Endothelial cell (in vitro differentiated cells): ENCODE measurements around the gene CYP26C1. TPM values are rescaled to one million over a fixed set of nuclear protein-coding genes. Genes with fewer than 3 reads are reported as not detected.

Experiments used
- DNase-seq: peaks from one replicate; pipeline ENCODE4 v3.0.0; 2021; ENCODE audit warnings: low spot score
- H3K27ac Mint-ChIP-seq: one replicate; pipeline ENCODE4 v1.8.0; 2021; ENCODE audit warnings: mixed read lengths, inconsistent platforms; ENCODE audit not compliant: unreplicated experiment
- H3K27me3 Mint-ChIP-seq: one replicate; pipeline ENCODE4 v1.8.0; 2021; ENCODE audit warnings: mild to moderate bottlenecking, moderate library complexity, mixed read lengths, inconsistent platforms; ENCODE audit not compliant: unreplicated experiment
- H3K36me3 Mint-ChIP-seq: one replicate; pipeline ENCODE4 v1.8.0; 2021; ENCODE audit warnings: mild to moderate bottlenecking, low read depth, mixed read lengths, inconsistent platforms; ENCODE audit not compliant: unreplicated experiment
- H3K4me1 Mint-ChIP-seq: one replicate; pipeline ENCODE4 v1.8.0; 2021; ENCODE audit warnings: mild to moderate bottlenecking, mixed read lengths, inconsistent platforms; ENCODE audit not compliant: unreplicated experiment
- H3K4me3 Mint-ChIP-seq: one replicate; pipeline ENCODE4 v1.8.0; 2021; ENCODE audit warnings: mild to moderate bottlenecking, mixed read lengths, inconsistent platforms; ENCODE audit not compliant: unreplicated experiment
- H3K9me3 Mint-ChIP-seq: one replicate; pipeline ENCODE4 v1.8.0; 2021; ENCODE audit warnings: mixed read lengths, inconsistent platforms; ENCODE audit not compliant: unreplicated experiment
- total RNA-seq: library from RNA; stranded (reverse); fragmentation: NEBNext Ultra II Directional; extraction: Animal tissue kit (Norgen Biotek cat#: 25700); gene quantifications from one replicate; pipeline ENCODE4 v1.2.1, GENCODE V29; 2021; ENCODE audit not compliant: unreplicated experiment
- TF ChIP-seq, protein P1 (sequence below): fragments of 200-600 bp; sonication (generic); IDR thresholded peaks from one replicate; pipeline ENCODE4 v1.5.0; 2021; ENCODE audit warnings: antibody characterized with exemption; ENCODE audit not compliant: unreplicated experiment

Gene CYP26C1
- total RNA-seq, 1 donor from 2014 or later, result 0.31 TPM

DNA sequence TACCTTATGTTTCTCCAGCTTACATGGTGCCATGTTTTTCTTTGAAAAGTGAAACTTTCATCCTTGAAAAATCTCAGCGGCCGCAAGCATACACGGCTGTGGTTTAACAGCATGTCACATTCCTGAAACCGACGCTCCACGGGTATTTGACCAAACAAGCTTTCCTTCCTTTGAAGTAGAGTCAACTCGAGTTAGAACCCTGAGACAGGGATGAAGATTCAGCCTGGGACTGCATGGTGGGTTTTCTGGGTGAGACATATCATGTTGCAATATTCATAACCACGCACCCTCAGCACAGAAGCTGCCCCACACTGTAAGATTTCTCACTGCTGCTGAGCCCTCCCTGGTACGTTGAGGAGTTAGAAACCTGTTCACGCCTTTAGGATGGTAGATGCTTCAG is 21.2 kb downstream of the CYP26C1 start:
- TF ChIP-seq, protein P1, sequence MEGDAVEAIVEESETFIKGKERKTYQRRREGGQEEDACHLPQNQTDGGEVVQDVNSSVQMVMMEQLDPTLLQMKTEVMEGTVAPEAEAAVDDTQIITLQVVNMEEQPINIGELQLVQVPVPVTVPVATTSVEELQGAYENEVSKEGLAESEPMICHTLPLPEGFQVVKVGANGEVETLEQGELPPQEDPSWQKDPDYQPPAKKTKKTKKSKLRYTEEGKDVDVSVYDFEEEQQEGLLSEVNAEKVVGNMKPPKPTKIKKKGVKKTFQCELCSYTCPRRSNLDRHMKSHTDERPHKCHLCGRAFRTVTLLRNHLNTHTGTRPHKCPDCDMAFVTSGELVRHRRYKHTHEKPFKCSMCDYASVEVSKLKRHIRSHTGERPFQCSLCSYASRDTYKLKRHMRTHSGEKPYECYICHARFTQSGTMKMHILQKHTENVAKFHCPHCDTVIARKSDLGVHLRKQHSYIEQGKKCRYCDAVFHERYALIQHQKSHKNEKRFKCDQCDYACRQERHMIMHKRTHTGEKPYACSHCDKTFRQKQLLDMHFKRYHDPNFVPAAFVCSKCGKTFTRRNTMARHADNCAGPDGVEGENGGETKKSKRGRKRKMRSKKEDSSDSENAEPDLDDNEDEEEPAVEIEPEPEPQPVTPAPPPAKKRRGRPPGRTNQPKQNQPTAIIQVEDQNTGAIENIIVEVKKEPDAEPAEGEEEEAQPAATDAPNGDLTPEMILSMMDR, result no peak
- no peaks in the 10 kb centered on the region for H3K9me3 Mint-ChIP-seq
- peaks cover 28% of the 10 kb centered on the region for H3K4me1 Mint-ChIP-seq
- no peak overlapping the region for H3K4me3 Mint-ChIP-seq
- H3K27me3 Mint-ChIP-seq, result peaks cover 6% of the 10 kb centered on the region
- no peaks in the 10 kb centered on the region for H3K36me3 Mint-ChIP-seq
- H3K27ac Mint-ChIP-seq, result no peak overlapping the region
- no peak for DNase-seq

DNA sequence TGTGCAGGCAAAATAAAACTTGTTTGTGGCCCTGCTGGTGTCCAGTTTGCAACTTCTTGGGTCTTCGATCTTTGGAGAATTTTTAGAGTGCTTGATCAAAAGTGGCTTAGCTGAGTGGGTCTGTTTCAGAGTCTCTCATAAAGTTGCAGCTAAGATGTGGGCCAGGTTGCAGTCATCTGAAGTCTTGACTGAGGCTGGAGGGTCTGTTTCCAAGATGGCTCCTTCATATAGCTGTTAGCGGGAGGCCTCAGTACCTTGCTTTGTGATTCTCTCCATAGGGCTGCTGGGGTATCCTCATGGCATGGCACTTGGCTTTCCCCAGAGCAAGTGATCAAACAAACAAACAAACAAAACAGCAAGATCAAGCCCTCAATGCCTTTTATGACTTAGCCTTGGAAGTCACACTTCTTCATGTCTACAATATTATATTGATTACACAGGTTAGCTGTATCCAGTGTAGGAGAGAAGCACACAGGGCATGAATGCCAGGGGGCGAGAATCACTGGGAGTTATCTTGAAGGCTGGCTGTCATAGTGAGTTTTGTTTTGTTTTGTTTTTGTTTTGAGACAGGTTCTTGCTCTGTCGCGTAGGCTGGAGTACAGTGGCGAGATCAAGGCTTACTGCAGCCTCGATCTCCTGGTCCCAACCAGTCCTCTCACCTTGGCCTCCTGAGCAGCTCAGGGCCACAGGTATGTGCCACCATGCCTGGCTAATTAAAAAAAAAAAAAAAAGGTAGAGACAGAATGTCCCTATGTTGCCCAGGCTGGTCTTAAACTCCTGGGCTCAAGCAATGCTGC is 23.3 kb downstream of the CYP26C1 start:
- no peak overlapping the region for H3K27ac Mint-ChIP-seq
- TF ChIP-seq, protein P1, result no peak

DNA sequence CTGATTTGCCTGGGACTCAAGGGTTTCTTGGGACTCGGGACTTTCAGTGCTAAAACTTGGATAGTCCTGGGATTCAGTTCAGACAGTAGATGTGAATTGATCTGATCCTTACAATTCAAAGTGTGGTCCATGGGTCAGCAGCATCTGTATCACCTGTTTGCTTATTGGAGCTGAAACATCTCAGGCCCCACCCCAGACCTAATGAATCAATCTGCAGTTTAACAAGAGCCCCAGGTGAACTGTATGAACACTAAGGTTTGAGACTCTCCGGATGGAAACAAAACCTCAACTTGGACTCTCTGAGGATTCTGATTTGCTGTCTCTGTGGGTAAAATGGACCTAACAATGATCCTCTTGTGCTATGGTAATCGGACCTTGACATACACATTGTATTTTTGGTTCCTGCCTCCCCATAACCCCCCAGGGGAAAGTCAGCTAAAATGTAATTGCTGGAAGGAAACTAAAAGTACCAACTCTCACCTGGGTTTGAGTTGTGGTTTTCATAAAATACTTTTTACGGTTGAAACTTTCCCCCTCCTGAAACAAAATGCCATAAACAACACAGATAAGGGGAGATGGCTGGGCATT is 24.8 kb downstream of the CYP26C1 start:
- no peak overlapping the region for H3K4me3 Mint-ChIP-seq
- H3K27ac Mint-ChIP-seq, result no peak overlapping the region
- peaks cover 25% of the 10 kb centered on the region for H3K4me1 Mint-ChIP-seq
- peaks cover 4% of the 10 kb centered on the region for H3K36me3 Mint-ChIP-seq
- TF ChIP-seq, protein P1, result no peak
- H3K27me3 Mint-ChIP-seq, result peaks cover 6% of the 10 kb centered on the region
- no peak for DNase-seq
- no peaks in the 10 kb centered on the region for H3K9me3 Mint-ChIP-seq

More for the DNA sequence above, 23.3 kb downstream of the CYP26C1 start:
- Mint-ChIP-seq H3K36me3 (no peaks in the 10 kb centered on the region), H3K4me1 (peaks cover 28% of the 10 kb centered on the region), H3K27me3 (peaks cover 6% of the 10 kb centered on the region), H3K9me3 (no peaks in the 10 kb centered on the region), H3K4me3 (no peak overlapping the region)
- no peak for DNase-seq

DNA sequence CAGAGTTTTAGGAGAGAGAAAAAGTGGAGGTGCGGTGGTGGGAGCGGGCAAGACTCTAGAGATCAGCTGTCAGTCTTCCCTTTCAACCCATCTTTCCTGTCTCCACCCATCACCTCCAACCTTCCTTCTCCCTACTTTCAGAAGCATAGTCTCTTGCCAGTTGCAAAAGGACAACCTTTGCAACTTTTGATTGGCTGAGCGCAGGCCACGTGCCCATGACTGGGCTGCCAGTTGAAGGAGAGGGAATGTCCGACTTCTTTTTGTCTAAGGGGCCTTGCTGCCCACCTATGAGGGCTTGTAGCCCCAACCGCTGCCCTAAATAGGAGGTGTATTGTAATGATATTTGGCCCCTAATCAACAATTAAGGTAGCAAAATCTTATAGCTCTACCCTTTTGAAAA is 25.7 kb downstream of the CYP26C1 start:
- Mint-ChIP-seq H3K36me3 (peaks cover 4% of the 10 kb centered on the region), H3K27ac (no peak overlapping the region), H3K9me3 (no peaks in the 10 kb centered on the region), H3K4me3 (no peak overlapping the region), H3K27me3 (peaks cover 6% of the 10 kb centered on the region), H3K4me1 (peaks cover 15% of the 10 kb centered on the region)
- TF ChIP-seq, protein P1, result no peak
- DNase-seq, result no peak

DNA sequence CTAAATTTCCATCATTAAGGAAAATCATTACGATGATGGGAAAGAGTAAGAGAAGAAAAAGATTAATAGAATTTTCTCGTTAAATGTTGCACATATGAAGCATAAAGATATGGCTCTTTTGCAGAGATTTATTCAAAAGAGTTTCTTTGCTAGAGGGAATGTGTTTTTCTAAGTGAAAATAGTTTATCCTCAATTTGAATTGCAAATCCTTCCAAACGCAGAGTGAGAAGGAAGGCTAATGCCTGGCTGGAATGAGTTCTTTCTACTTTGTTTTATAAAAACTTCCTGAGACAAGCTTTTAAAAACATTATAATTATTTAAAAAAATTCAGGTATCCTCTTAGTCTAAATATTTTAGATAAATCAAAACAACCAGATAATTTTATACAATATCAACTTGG is 27.2 kb downstream of the CYP26C1 start:
- Mint-ChIP-seq H3K27me3 (peaks cover 3% of the 10 kb centered on the region), H3K36me3 (peaks cover 4% of the 10 kb centered on the region), H3K9me3 (no peaks in the 10 kb centered on the region), H3K27ac (no peak overlapping the region), H3K4me1 (peaks cover 9% of the 10 kb centered on the region), H3K4me3 (no peak overlapping the region)
- TF ChIP-seq, protein P1, result no peak
- DNase-seq, result no peak
